HG03139 (cell line): ENCODE data around the gene HOXB5.

Source experiments
- ATAC-seq: cut with Tn5 transposase; IDR thresholded peaks from one replicate; pipeline ENCODE4 v1.9.1; 2021; ENCODE audit not compliant: unreplicated experiment

HOXB5 gene

GRCh38 chr17:48630009-48630924 is 36.7 kb upstream of the HOXB5 start:
- ATAC-seq = no peak

- ATAC-seq = no peak
Observed at GRCh38 chr17:48629411-48629759, 35.8 kb upstream of the HOXB5 start.

GRCh38 chr17:48628649-48629410 is 35.3 kb upstream of the HOXB5 start:
- no peak for ATAC-seq

GRCh38 chr17:48627623-48628521 is 34.3 kb upstream of the HOXB5 start:
- no peak for ATAC-seq

DNA sequence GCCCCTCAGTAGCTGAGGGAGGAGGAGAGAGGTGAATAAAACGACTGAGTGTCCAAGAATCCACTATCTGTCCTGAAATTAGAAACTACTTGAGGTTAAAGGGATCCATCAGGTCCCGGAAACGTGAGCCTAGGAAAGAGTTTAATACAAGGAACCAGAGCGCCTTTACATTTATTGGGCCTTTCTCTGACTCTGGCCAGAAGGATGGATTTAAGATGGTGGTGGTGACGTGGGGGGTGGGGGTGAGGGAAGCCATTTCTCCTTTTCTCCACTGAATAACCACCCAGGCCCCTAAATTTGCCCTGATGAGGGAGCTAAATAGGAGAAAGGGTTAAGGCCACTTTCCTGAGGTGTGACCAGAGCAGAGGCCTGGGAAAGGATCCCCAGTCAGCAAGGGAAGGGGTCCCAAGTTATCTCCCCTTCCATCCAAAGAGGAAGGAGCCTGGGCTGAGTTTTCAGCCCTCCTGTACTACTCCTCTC is 33.6 kb upstream of the HOXB5 start:
- no peak for ATAC-seq

GRCh38 chr17:48626245-48627117 is 32.9 kb upstream of the HOXB5 start, which contains the start of gene HOXB9:
HOXB9 (minus strand) TSS chr17:48626358; CDS start chr17:48626269, 89 bp downstream.
- ATAC-seq = no peak

GRCh38 chr17:48625495-48626244 is 32.1 kb upstream of the HOXB5 start:
- no peak for ATAC-seq

- ATAC-seq = no peak
Observed at GRCh38 chr17:48624544-48625494, 31.2 kb upstream of the HOXB5 start.

GRCh38 chr17:48624118-48624517 is 30.5 kb upstream of the HOXB5 start:
- ATAC-seq = no peak

DNA sequence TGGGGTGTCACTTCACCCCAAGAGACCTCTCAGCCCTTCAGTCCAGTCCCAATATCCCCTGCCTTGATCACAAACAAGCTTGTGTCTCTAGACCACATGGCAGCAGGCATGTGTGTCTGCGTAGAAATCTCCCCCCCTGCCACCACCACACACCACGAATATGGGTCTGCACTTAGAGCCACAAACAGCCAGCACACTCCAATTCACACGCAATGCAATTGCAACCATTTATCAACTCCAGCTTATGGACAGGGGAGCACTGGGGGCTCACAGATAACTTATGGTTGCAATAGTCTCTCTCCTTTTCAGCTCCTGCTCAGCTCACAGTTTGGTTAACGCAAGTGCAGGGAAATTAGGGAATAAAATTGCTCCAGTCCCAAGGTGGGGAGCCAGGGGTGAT is 30.0 kb upstream of the HOXB5 start:
- ATAC-seq = no peak

DNA sequence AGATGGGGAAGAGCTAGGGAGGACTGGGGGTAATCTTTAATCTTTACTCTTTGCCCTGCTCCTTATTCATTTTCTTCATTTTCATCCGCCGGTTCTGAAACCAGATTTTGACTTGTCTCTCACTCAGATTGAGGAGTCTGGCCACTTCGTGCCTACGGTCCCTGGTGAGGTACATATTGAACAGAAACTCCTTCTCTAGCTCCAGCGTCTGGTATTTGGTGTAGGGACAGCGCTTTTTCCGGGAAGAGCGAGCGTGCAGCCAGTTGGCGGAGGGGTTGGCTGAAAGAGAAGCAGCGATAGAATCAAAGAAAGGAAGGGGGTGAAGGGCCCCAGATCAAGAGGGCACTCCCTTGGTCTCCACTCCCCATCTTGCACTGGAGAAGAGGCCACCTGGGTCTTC is 29.3 kb upstream of the HOXB5 start:
- no peak for ATAC-seq

GRCh38 chr17:48621410-48622392 is 28.1 kb upstream of the HOXB5 start:
- no peak for ATAC-seq

DNA sequence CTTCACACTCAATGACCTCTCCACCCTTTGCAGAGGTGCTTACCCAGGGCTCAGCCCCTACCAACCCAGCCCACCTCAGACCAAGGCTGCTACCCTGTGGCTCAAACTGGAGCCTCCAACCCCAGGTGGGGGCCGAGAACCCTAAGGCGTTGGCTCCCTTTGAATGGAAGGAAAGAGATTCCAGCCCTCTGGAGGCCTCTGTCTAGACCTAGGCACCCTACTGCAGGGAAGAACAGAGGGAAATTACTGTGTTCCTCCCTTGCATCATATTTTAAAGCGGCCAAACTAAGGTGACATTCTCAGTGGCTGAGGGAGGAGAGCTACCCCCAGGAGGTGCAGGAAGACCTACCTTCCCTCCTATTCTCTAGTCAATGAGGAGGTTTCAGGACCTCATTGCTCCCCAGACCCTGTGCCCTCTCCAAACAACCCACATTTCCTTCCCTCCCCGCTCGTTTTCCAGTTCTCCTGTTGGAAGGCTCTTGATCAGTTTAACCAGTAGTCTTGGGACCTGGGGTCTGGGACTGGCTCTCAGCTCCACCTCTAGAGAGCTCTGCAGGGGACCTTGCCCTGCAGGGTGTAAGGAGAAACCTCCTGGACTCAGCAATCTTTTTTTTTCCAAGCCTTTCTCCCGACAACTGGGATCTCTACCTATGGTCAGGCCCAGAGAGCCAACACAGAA is 27.0 kb upstream of the HOXB5 start:
- ATAC-seq = no peak

DNA sequence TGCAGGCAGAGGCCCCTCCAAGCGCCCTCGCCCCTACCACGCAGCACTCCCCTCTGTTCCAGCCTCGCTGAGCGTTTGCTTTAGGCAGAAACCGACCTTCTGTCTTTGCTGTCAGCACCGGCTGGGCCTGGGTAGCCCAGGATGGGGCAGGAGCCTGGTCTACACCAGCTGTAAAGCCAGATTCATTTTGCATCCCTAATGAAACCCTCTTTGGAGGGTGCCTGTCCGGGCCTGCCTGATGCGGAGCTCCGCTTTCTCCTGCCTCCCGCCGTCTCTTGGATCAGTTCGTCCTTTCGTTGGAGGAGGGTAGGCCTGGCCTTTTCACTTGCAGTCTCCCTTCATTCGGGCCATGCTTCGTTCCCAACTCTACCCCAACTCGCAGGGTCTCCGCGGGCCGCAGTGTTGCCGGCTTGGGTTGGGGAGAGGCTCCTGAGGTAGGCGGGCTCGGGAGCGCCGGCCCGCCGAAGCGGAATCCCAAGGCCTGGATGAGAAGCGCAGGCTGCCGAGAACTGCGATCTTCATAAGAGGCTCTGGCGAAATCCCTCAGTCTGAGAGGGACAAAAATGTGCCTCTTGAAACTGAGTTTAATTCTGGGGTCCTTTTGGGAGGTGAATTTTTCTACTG is 26.4 kb upstream of the HOXB5 start:
- no peak for ATAC-seq

GRCh38 chr17:48618256-48618896 is 24.8 kb upstream of the HOXB5 start:
- ATAC-seq = no peak
